ENCODE data around the gene CBX1. TPM values are rescaled to one million over a fixed set of nuclear protein-coding genes. Genes with fewer than 3 reads are reported as not detected.

CBX1 gene
- total RNA-seq, 1 experiment from 2014 or later: 126 TPM

Small RNAs within 50 kb of the gene (microRNA-seq; reads per million reads assigned to microRNA genes)
- 44.0 reads per million, percentile 54 among the genes with 10 or more reads in this experiment for gene MIR152

Other genes starting within 250 kb of the CBX1 start
- 21.5 and 22.4 TPM in 2 replicates for gene SP2, start 205.2 kb downstream of the CBX1 start, total RNA-seq (2022)
- 88.0 and 98.5 TPM in 2 replicates for gene PNPO, start 159.9 kb downstream of the CBX1 start, total RNA-seq (2022)
- gene PRR15L, start 143.6 kb downstream of the CBX1 start, total RNA-seq (2022): 30.2 and 49.1 TPM in 2 replicates
- 431 and 457 TPM in 2 replicates for gene CDK5RAP3, start 130.4 kb downstream of the CBX1 start, total RNA-seq (2022)
- gene COPZ2, start 63.7 kb downstream of the CBX1 start, total RNA-seq (2022): 1.1 and 1.2 TPM in 2 replicates
- 216 and 247 TPM in 2 replicates for gene NFE2L1, start 53.1 kb downstream of the CBX1 start, total RNA-seq (2022)
- gene SNX11, start 6.3 kb upstream of the CBX1 start, total RNA-seq (2022): 29.4 and 37.1 TPM in 2 replicates

All from Calu3 (cell line).